Activated CD4-positive, alpha-beta T cell treated with anti-CD3 and anti-CD28 coated beads, Interleukin-2, amount 10 ng/mL, durations not matched to agents 7 days and 5 days (primary cell): ENCODE measurements around the gene GCGR. TPM values are rescaled to one million over a fixed set of nuclear protein-coding genes. Genes with fewer than 3 reads are reported as not detected.

Experiments
- CTCF ChIA-PET: fragments of 350-600 bp; sonication (Branson Sonifier 250); formaldehyde crosslinking; loops from one replicate; lab custom pipeline; 2021; ENCODE audit warnings: antibody characterized with exemption; lab: Charles Lee
- POLR2A ChIA-PET: fragments of 350-600 bp; sonication (Branson Sonifier 250); formaldehyde crosslinking; loops from one replicate; lab custom pipeline; 2021; ENCODE audit warnings: antibody characterized with exemption; lab: Charles Lee
- DNase-seq: peaks from one replicate; pipeline ENCODE4 v3.0.0-alpha.2; 2020
- H3K27ac Mint-ChIP-seq: one replicate; pipeline ENCODE4 v1.8.0; 2021; ENCODE audit warnings: mild to moderate bottlenecking, moderate library complexity, mixed read lengths
- H3K27me3 Mint-ChIP-seq: one replicate; pipeline ENCODE4 v1.8.0; 2021; ENCODE audit warnings: mixed read lengths
- H3K36me3 Mint-ChIP-seq: one replicate; pipeline ENCODE4 v1.8.0; 2021; ENCODE audit warnings: low read depth, mixed read lengths
- H3K4me1 Mint-ChIP-seq: one replicate; pipeline ENCODE4 v1.8.0; 2021; ENCODE audit warnings: mixed read lengths
- H3K4me3 Mint-ChIP-seq: one replicate; pipeline ENCODE4 v1.8.0; 2021; ENCODE audit warnings: mild to moderate bottlenecking, moderate library complexity, mixed read lengths
- H3K9me3 Mint-ChIP-seq: one replicate; pipeline ENCODE4 v1.8.0; 2021; ENCODE audit warnings: mixed read lengths
- total RNA-seq, 2 experiments: library from RNA; stranded (reverse); gene quantifications; one replicate each; pipeline ENCODE4 v1.2.3, GENCODE V29; 2021

GCGR gene
- total RNA-seq, 2 experiments from 2014 or later, result not detected

DNA sequence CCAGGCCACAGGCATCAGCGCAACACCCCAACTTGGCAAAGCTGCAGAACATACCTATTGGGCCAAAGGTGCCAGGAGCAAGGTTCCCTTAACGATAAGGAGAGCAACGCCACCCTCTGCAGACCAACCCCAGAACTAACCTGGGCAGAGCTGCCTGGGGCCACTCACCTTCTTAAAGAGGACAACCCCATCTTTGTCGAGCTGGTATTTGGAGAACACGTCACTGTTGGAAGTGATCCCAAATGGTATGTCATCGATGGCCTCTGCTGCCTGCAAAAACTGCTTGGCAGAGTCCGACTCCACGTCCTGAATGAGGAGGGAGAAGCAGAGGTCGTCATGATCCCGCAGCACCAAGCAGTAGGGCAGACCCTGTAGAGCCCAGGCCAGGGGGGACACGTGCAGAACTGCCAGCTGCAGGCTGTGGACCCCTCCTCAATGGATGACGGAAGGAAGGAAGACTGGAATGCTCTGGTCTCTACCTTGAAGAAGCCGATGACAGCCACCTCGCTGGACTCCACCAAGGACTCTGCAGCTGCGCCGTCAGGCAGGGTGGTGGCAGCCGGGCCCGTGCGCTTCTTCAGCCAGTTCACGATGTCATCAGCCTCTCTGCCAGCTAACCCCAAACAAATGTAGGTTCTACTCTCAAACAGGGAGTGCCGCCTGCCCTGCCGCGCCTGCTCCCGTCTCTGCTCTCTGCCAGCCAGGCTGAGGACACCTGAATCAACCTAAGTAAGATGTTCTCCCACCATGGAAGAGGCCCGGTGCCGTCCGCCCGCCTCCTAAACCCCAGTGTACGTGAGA is 51.2 kb downstream of the GCGR start:
- ChIA-PET POLR2A (no interaction called here), CTCF (interaction anchor here (0.6 to 1.2 kb wide), 6 partner anchors 12 to 941 kb away, joined by 3 to 6 read pairs (median 3); partner anchors contain the start of gene ARL16)
- no peak overlapping the region for H3K4me3 Mint-ChIP-seq
- no peaks in the 10 kb centered on the region for H3K27me3 Mint-ChIP-seq
- H3K36me3 Mint-ChIP-seq, result peaks cover 61% of the 10 kb centered on the region
- no peak overlapping the region for H3K27ac Mint-ChIP-seq
- DNase-seq, result no peak
- peaks cover 25% of the 10 kb centered on the region for H3K4me1 Mint-ChIP-seq
- H3K9me3 Mint-ChIP-seq, result no peaks in the 10 kb centered on the region

DNA sequence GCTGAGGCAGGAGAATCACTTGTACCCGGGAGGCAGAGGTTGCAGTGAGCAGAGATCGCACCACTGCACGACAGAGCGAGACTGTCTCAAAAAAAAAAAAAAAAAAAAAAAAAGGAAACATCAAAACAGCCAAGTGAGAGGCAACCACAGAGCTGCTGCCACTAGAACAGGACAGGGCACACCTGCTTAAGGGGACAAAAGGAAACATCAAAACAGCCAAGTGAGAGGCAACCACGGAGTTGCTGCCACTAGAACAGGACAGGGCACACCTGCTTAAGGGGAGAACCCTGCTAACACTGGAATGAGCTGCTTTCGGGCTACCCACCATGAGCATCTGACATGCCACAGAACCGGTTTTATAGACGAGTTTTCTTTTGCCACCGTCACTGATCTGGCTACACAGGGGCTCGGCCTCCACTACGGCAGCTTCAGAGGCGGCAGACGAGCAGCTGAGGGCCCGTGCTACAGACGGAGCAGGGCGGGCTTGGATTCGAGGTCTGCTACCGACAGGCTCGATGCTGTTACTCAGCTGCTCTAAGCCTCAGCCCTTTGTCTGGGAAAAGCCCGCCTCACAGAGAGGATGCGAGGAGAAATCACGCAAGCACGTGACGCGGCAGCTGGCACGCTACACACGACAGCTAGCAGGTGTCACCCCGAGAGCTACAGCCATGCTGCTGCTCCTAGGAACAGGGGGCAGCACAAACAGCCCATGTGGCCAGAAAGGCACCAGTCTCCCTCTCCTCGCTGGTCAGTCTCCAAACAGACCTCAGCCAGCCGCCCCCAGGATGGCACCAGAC is 54.4 kb downstream of the GCGR start:
- Mint-ChIP-seq H3K4me3 (peak overlapping the region; percentile 91), H3K4me1 (peaks cover 35% of the 10 kb centered on the region), H3K36me3 (peaks cover 51% of the 10 kb centered on the region), H3K27me3 (no peaks in the 10 kb centered on the region), H3K27ac (peak overlapping the region; percentile 62), H3K9me3 (no peaks in the 10 kb centered on the region)
- CTCF ChIA-PET, result interaction anchor here (0.6 to 1.1 kb wide), 2 partner anchors 16 to 21 kb away, joined by 3 to 5 read pairs; no protein-coding TSS in a partner anchor
- POLR2A ChIA-PET, result no interaction called here
- no peak for DNase-seq

DNA sequence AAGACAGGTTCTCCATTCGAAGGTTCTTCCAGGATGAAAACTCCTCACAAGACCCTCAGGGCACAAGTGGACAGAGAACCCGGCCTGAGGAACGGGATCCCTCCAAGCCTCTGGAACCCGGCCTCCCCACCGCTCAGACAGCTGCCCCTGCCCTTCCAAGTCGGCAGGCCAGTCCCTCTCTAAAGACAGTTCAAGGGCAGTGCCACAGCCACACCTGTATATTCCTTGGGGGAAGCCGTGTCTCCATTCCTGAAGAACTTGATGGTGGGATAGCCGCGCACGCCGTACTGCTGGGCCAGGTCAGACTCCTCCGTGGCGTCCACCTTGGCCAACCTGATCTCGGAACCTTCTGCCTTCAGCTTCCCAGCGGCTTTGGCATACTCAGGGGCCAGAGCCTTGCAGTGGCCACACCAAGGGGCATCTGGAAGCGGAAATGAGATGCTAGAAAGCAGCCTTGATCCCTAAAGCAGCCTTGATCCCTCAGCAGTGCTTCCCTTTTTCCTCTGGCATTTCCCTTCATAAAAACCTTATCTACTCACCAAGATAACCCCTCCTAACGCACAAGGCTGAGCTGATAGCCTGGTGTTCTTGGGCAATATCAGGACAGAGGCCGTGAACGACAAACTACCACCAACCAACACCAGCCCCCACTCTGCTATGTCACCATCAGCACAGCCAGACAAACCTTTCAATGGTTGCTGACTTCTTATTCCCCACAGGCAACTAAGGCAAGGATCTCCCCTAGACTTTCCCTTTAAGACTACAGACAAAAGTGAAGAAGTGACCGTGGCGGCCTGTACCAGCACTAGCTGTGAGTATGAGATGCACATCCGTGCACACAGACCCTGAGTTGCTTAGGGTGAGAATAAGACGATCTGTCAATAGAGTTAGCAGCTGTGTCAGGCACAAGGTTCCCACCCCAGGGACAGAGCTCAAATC is 55.3 kb downstream of the GCGR start:
- Mint-ChIP-seq H3K27ac (peak overlapping the region; percentile 85), H3K27me3 (no peaks in the 10 kb centered on the region), H3K36me3 (peaks cover 51% of the 10 kb centered on the region), H3K4me1 (peaks cover 44% of the 10 kb centered on the region), H3K4me3 (peak overlapping the region; percentile 91), H3K9me3 (no peaks in the 10 kb centered on the region)
- POLR2A ChIA-PET, result no interaction called here
- CTCF ChIA-PET, result interaction anchor here (0.6 to 1.1 kb wide), 3 partner anchors 15 to 136 kb away, joined by 3 read pairs; no protein-coding TSS in a partner anchor
- DNase-seq, result no peak

DNA sequence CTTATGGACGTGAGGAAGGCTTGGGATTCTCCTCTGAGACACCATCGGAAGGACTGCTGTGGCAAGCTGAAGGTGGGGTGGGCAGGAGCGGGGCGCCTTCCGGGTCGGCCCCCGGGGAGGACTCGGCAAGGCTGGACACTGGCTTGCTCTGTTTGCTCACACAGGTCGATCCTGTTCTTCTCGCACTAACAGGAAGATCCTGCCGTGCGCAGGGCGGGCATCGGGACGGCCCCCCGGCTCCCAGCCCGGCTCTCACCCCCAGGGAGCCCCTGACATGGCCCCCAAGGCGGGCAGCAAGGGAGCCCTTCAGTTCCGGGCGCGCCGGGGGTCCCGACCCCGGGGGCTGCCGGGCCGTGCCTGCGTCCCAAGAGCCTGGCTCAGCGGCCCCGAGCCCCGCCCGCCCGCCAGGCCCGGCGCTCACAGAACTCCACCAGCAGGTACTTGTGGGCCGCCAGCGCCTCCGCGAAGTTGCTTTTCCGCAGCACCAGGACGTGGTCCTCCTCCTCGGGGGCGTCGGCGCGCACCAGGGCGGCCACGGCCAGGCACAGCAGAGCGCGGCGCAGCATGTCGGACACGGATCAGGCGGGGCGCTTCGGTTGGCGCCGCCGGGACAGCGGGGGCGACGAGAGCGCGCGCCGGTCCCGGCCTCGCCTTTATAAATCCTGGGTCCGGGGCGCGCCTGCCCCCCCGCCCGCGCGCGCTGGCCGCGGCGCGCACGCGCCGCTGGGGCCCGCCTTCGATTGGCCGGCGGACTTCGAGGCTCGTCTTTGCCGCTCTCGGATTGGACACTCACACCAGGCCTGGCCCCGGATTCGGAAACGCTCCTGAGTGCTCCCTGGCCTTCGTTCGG is 56.2 kb downstream of the GCGR start, which contains the start of gene P4HB:
Gene P4HB (minus strand): TSS at position 630 of the 850 bp plus-strand sequence. CDS start 64 bp downstream, at position 566.
- H3K4me1 Mint-ChIP-seq, result peaks cover 41% of the 10 kb centered on the region

DNA sequence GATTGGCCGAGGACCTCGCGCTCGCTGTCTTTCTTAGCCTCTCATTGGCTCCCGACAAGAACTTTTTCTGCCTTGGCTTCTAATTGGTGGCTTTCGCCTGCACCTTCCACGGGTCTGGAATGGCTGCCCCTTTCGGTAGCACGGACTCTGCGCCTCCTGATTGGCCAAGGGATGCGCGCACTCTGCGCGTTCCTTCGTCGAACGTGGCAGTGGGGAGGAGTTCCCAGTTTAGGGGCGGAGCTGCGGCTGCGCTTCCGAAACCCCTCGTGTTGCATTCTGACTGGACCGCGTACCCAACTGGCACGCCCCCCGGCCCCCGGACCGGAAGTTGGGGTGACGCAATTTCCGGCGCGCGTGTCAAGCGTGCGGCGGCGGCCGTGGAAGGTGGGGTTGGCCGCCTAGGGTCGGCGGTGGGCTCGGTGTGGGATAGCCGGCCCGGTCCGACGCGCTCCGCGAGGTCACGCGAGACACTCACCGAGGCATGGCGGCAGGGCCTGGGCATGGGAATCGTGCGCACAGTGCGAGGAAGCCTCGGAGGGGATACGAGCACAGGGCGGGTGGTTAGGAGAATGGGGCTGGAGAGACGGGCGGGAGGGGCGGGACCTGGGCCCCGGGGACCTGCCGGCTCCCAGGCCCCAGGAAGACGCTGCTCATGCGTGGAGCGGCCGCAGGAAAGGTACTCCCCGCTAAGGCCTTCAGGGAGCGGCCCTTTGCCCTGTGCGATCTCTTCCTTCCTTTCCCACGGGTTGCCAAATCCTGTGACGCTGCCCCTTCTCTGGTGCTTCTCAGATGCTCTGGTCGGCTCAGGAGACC is 57.0 kb downstream of the GCGR start:
- DNase-seq, result peak; percentile 99
- Mint-ChIP-seq H3K27ac (peak overlapping the region; percentile 97), H3K27me3 (no peaks in the 10 kb centered on the region), H3K4me1 (peaks cover 44% of the 10 kb centered on the region), H3K4me3 (peak overlapping the region; percentile 93), H3K36me3 (peaks cover 38% of the 10 kb centered on the region), H3K9me3 (no peaks in the 10 kb centered on the region)
- ChIA-PET CTCF (interaction anchor here (0.5 to 1.6 kb wide), 3 partner anchors 9 to 23 kb away, joined by 3 to 11 read pairs (median 3); partner anchors contain the start of gene ARHGDIA), POLR2A (interaction anchor here (0.6 kb wide), 1 partner anchor 269 kb away, joined by 3 read pairs; no protein-coding TSS in a partner anchor)

More for the DNA sequence above, 56.2 kb downstream of the GCGR start, which contains the start of gene P4HB:
- no peaks in the 10 kb centered on the region for H3K9me3 Mint-ChIP-seq
- H3K27ac Mint-ChIP-seq, result peak within 1 kb of the TSS; percentile 97
- peak within 1 kb of the TSS; percentile 93 for H3K4me3 Mint-ChIP-seq
- no peak for DNase-seq
- no peaks in the 10 kb centered on the region for H3K27me3 Mint-ChIP-seq
- ChIA-PET CTCF (interaction anchor here (0.9 to 1.6 kb wide), 3 partner anchors 10 to 137 kb away, joined by 3 to 11 read pairs (median 3); partner anchors contain the start of gene ARHGDIA), POLR2A (no interaction called here)
- peaks cover 45% of the 10 kb centered on the region for H3K36me3 Mint-ChIP-seq

DNA sequence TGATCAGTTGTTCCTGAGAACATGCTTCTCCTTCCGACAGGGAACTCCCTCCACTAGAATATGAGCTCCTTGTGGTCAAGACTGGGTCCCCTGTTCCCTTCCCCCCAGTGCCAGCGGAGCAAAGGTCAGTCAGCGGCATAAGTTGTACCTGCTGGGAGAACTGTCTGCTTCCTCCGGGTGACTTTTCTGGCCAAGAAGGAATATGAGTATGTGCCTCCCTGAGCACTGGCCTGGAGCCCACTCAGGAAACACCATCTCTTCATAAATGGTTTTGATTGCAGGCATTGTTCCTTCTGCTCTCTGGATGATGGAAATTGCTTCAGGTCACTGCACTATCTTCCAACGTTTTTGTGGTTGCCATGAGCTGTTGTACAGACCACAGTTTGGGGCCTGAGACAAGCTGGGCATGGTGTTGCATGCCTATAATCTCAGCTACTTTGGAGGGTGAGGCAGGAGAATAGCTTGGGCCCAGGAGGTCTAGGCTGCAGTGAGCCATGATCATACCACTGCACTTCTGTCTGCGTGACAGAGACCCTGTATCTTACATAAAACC is 59.2 kb downstream of the GCGR start:
- Mint-ChIP-seq H3K4me1 (peaks cover 49% of the 10 kb centered on the region), H3K27me3 (no peaks in the 10 kb centered on the region), H3K4me3 (peak overlapping the region; percentile 68), H3K27ac (peak overlapping the region; percentile 81), H3K9me3 (no peaks in the 10 kb centered on the region), H3K36me3 (peaks cover 36% of the 10 kb centered on the region)
- ChIA-PET CTCF (interaction anchor here (0.9 kb wide), 1 partner anchor 96 kb away, joined by 3 read pairs; no protein-coding TSS in a partner anchor), POLR2A (no interaction called here)
- no peak for DNase-seq

Other genes starting within 250 kb of the GCGR start
- gene NPLOC4, start 167.0 kb upstream of the GCGR start, total RNA-seq, result 10 to 100 TPM; 91.3 to 98.2 TPM
- under 1 TPM; 0.75 to 0.89 TPM for gene TSPAN10, start 167.0 kb upstream of the GCGR start, total RNA-seq
- gene PDE6G, start 147.6 kb upstream of the GCGR start, total RNA-seq, result 10 to 100 TPM; 19.8 to 24.7 TPM
- 10 to 100 TPM; 43.6 to 49.9 TPM for gene OXLD1, start 137.5 kb upstream of the GCGR start, total RNA-seq
- gene CCDC137, start 137.4 kb upstream of the GCGR start, total RNA-seq, result 10 to 100 TPM; 30.2 to 33.8 TPM
- gene ARL16, start 120.4 kb upstream of the GCGR start, total RNA-seq, result 10 to 100 TPM; 35.4 to 42.1 TPM
- 100 to 1,000 TPM; 121 to 128 TPM for gene HGS, start 120.1 kb upstream of the GCGR start, total RNA-seq
- 10 to 100 TPM; 52.7 to 62.3 TPM for gene MRPL12, start 100.8 kb upstream of the GCGR start, total RNA-seq
- 10 to 100 TPM; 29.2 to 32.4 TPM for gene SLC25A10, start 91.9 kb upstream of the GCGR start, total RNA-seq
- 10 to 100 TPM; 45.7 to 47.8 TPM for gene MCRIP1, start 29.1 kb downstream of the GCGR start, total RNA-seq
- gene PPP1R27, start 30.9 kb downstream of the GCGR start, total RNA-seq, result not detected
- gene P4HB, start 56.4 kb downstream of the GCGR start, total RNA-seq, result 100 to 1,000 TPM; 420 to 499 TPM
- gene ARHGDIA, start 67.2 kb downstream of the GCGR start, total RNA-seq, result 100 to 1,000 TPM; 654 to 714 TPM
- 100 to 1,000 TPM; 197 to 221 TPM for gene ALYREF, start 87.4 kb downstream of the GCGR start, total RNA-seq
- 10 to 100 TPM; 83.2 to 96.8 TPM for gene ANAPC11, start 87.6 kb downstream of the GCGR start, total RNA-seq
- gene NPB, start 98.1 kb downstream of the GCGR start, total RNA-seq, result under 1 TPM; 0.48 to 0.69 TPM
- 10 to 100 TPM; 37.6 to 39.0 TPM for gene PCYT2, start 107.2 kb downstream of the GCGR start, total RNA-seq
- gene SIRT7, start 114.0 kb downstream of the GCGR start, total RNA-seq, result 10 to 100 TPM; 55.6 to 71.2 TPM
- gene MAFG, start 123.6 kb downstream of the GCGR start, total RNA-seq, result 10 to 100 TPM; 15.8 to 20.2 TPM
- gene PYCR1, start 133.2 kb downstream of the GCGR start, total RNA-seq, result 10 to 100 TPM; 22.8 to 26.9 TPM
- gene MYADML2, start 143.1 kb downstream of the GCGR start, total RNA-seq, result not detected
- gene NOTUM, start 157.0 kb downstream of the GCGR start, total RNA-seq, result under 1 TPM; 0.23 to 0.55 TPM
- gene ASPSCR1, start 173.5 kb downstream of the GCGR start, total RNA-seq, result 10 to 100 TPM; 34.0 to 37.6 TPM
- gene CENPX, start 218.7 kb downstream of the GCGR start, total RNA-seq, result 10 to 100 TPM; 57.3 to 73.0 TPM
- gene LRRC45, start 219.2 kb downstream of the GCGR start, total RNA-seq, result 10 to 100 TPM; 54.5 to 68.4 TPM
- 10 to 100 TPM; 12.2 to 13.7 TPM for gene RAC3, start 227.5 kb downstream of the GCGR start, total RNA-seq
- 100 to 1,000 TPM; 140 to 144 TPM for gene DCXR, start 233.5 kb downstream of the GCGR start, total RNA-seq
- gene RFNG, start 247.7 kb downstream of the GCGR start, total RNA-seq, result 10 to 100 TPM; 29.0 to 29.8 TPM
- gene GPS1, start 247.7 kb downstream of the GCGR start, total RNA-seq, result 10 to 100 TPM; 78.5 to 92.1 TPM